GM12865 (cell line): ENCODE results near the gene CCNYL1.

ENCODE experiments used
- DNase-seq: peaks from one replicate; pipeline ENCODE4 v3.0.0; 2010; ENCODE audit warnings: low read depth
- H3K4me3 ChIP-seq: 2 replicates; pipeline ENCODE4 v1.5.1; 2011; ENCODE audit warnings: mild to moderate bottlenecking, low read depth, low read length, control low read depth
- CTCF ChIP-seq: IDR thresholded peaks from 2 replicates; pipeline ENCODE4 v1.5.1; 2011; ENCODE audit warnings: low read length, control low read depth, low read depth, inconsistent platforms; ENCODE audit not compliant: insufficient read depth; ENCODE audit errors: missing control alignments

CCNYL1 gene

GRCh38 chr2:207725873-207726578 lies 14.6 kb downstream of the CCNYL1 start:
- no peak for TF ChIP-seq CTCF
- no peak overlapping the region for H3K4me3 ChIP-seq
- DNase-seq, result peak; percentile 36

GRCh38 chr2:207727261-207727660 lies 15.8 kb downstream of the CCNYL1 start:
- H3K4me3 ChIP-seq, result no peak overlapping the region
- no peak for DNase-seq
- no peak for TF ChIP-seq CTCF

GRCh38 chr2:207729465-207729998 lies 18.1 kb downstream of the CCNYL1 start:
- TF ChIP-seq CTCF, result no peak
- H3K4me3 ChIP-seq, result no peak overlapping the region
- no peak for DNase-seq

GRCh38 chr2:207731138-207731537 lies 19.7 kb downstream of the CCNYL1 start:
- no peak overlapping the region for H3K4me3 ChIP-seq
- DNase-seq, result no peak
- no peak for TF ChIP-seq CTCF

- DNase-seq, result no peak
- no peak overlapping the region for H3K4me3 ChIP-seq
- TF ChIP-seq CTCF, result no peak
Observed at GRCh38 chr2:207733597-207734240, 22.3 kb downstream of the CCNYL1 start.

- TF ChIP-seq CTCF, result peak; percentile 13
- no peak overlapping the region for H3K4me3 ChIP-seq
- peak; percentile 33 for DNase-seq
Observed at GRCh38 chr2:207734264-207734635, 22.8 kb downstream of the CCNYL1 start.
